Gastrocnemius medialis (tissue), 4 donors: ENCODE results near the gene SUCLA2.

Experiments
- CTCF ChIP-seq, 5 experiments: fragments of 450-650 bp in 3 of 5; fragments of 200-600 bp in 2 of 5; sonication (generic) in 2 of 5; IDR thresholded peaks in 4 of 5; conservative IDR thresholded peaks in 1 of 5; 1 replicate in 4 of 5; 2 replicates in 1 of 5; pipeline ENCODE4 v1.5.1; 2016 to 2019; ENCODE audit warnings: antibody characterized with exemption in 5 of 5, mild to moderate bottlenecking in 3 of 5, moderate library complexity in 3 of 5
- POLR2A ChIP-seq, 2 donors: fragments of 450-650 bp; IDR thresholded peaks; one replicate each; pipeline ENCODE4 v1.6.1; 2017; ENCODE audit warnings: antibody characterized with exemption in 2 of 2, mild to moderate bottlenecking in 2 of 2, moderate library complexity in 2 of 2

- TF ChIP-seq CTCF (IDR thresholded peaks at IDR 0.05 in 4 of 5, conservative IDR thresholded peaks at IDR 0.05 in 1 of 5) (no peak), POLR2A (IDR thresholded peaks at IDR 0.05) (no peak)
Observed at GRCh38 chr13:48042894-48043293, 41.8 kb upstream of the SUCLA2 start.
